HG03039 (cell line): Measurements from ENCODE around the gene CDH13.

Experiments
- ATAC-seq: cut with Tn5 transposase; IDR thresholded peaks from one replicate; pipeline ENCODE4 v1.9.1; 2021; ENCODE audit warnings: mild to moderate bottlenecking, moderate library complexity; ENCODE audit not compliant: unreplicated experiment

The CDH13 gene

GRCh38 chr16:83098536-83098935 is 471.8 kb downstream of the CDH13 start:
- ATAC-seq: no peak

- no peak for ATAC-seq
Observed at GRCh38 chr16:83100679-83101078, 473.9 kb downstream of the CDH13 start.

- no peak for ATAC-seq
Observed at GRCh38 chr16:83102336-83102735, 475.6 kb downstream of the CDH13 start.

GRCh38 chr16:83105279-83106077 is 478.7 kb downstream of the CDH13 start:
- no peak for ATAC-seq

- ATAC-seq: no peak
Observed at GRCh38 chr16:83109490-83110125, 482.8 kb downstream of the CDH13 start.

GRCh38 chr16:83110269-83110668 is 483.5 kb downstream of the CDH13 start:
- no peak for ATAC-seq

GRCh38 chr16:83113317-83113716 is 486.5 kb downstream of the CDH13 start:
- no peak for ATAC-seq

- ATAC-seq: no peak
Observed at GRCh38 chr16:83113811-83114210, 487.0 kb downstream of the CDH13 start.

- ATAC-seq: no peak
Observed at GRCh38 chr16:83115491-83116232, 488.9 kb downstream of the CDH13 start.

- no peak for ATAC-seq
Observed at GRCh38 chr16:83116274-83116892, 489.6 kb downstream of the CDH13 start.

- no peak for ATAC-seq
Observed at GRCh38 chr16:83117810-83118209, 491.0 kb downstream of the CDH13 start.

GRCh38 chr16:83118365-83118764 is 491.6 kb downstream of the CDH13 start:
- no peak for ATAC-seq

- ATAC-seq: no peak
Observed at GRCh38 chr16:83125999-83126568, 499.3 kb downstream of the CDH13 start.

GRCh38 chr16:83128041-83128440 is 501.3 kb downstream of the CDH13 start:
- ATAC-seq: no peak

- ATAC-seq: no peak
Observed at GRCh38 chr16:83130039-83130438, 503.3 kb downstream of the CDH13 start.

GRCh38 chr16:83134638-83135037 is 507.9 kb downstream of the CDH13 start:
- no peak for ATAC-seq

GRCh38 chr16:83136419-83136818 is 509.6 kb downstream of the CDH13 start:
- ATAC-seq: no peak

GRCh38 chr16:83136924-83137323 is 510.2 kb downstream of the CDH13 start:
- no peak for ATAC-seq

GRCh38 chr16:83137326-83137781 is 510.6 kb downstream of the CDH13 start:
- no peak for ATAC-seq

- ATAC-seq: no peak
Observed at GRCh38 chr16:83137894-83138293, 511.1 kb downstream of the CDH13 start.

- no peak for ATAC-seq
Observed at GRCh38 chr16:83138512-83138911, 511.7 kb downstream of the CDH13 start.
